MG63 (cell line): ENCODE results near the gene FAM180A. TPM values are rescaled to one million over a fixed set of nuclear protein-coding genes. Genes with fewer than 3 reads are reported as not detected.
A peak's percentile ranks its signal among the peaks of the same experiment; 100 is the strongest.
"Not testable (repeated sequence)": the region's sequence is repeated elsewhere in the genome, so short reads cannot be mapped to it uniquely, and the experiment has no call there.

Experiments
- DNase-seq: peaks from one replicate; pipeline ENCODE4 v3.0.0-alpha.2; 2020
- H3K27me3 ChIP-seq: fragments of 250-450 bp; sonication (Bioruptor Pico); 2 replicates; pipeline ENCODE4 v1.5.1; 2020; ENCODE audit warnings: mild to moderate bottlenecking, moderate library complexity
- H3K36me3 ChIP-seq: fragments of 250-450 bp; sonication (Bioruptor Pico); 2 replicates; pipeline ENCODE4 v1.5.1; 2020; ENCODE audit warnings: mild to moderate bottlenecking, moderate library complexity
- H3K4me3 ChIP-seq: fragments of 250-450 bp; sonication (Bioruptor Pico); 2 replicates; pipeline ENCODE4 v1.5.1; 2020; ENCODE audit warnings: mild to moderate bottlenecking, moderate library complexity
- H3K9me3 ChIP-seq: fragments of 250-450 bp; sonication (Bioruptor Pico); 2 replicates; pipeline ENCODE4 v1.5.1; 2020; ENCODE audit warnings: mild to moderate bottlenecking, moderate library complexity
- total RNA-seq: library from RNA; depleted of rRNA; stranded (reverse); fragments of >200 nt; shearing (Covaris generic); gene quantifications from 2 replicates; pipeline ENCODE4 v1.2.3, GENCODE V29; 2014; ENCODE audit warnings: low replicate concordance

FAM180A gene
- total RNA-seq, 1 experiment from 2014 or later: 6.8 TPM

DNA sequence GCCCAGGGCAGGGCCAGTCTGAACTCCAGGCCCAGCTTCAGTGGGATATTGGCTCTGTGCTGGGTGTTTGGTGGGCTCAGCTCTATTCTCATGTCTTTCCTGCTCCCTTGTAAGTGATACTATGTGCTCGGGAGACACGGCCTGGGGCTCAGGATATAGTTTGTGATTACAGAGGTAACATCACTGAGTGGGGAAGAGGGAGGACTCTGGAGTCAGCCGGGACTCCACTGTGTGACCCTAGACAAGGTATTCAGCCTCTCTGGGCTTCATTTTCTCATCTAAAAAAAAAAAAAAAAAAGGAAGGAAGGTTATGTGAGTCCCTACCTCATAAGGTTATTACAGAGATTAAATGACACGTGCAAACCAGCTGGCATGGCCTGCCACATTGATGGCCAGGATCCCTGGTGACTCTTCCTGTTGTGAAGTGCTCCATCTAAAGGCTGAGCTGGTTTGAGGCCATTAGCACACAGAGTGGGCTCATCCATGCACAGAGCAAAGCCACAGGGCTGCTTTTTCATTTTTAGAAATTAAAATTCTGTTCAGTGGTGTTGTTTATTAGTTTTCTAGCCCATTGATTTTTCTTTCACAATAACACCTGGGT is 36.3 kb downstream of the FAM180A start:
- Histone ChIP-seq H3K27me3 (no peaks in the 10 kb centered on the region), H3K36me3 (no peaks in the 10 kb centered on the region), H3K9me3 (no peaks in the 10 kb centered on the region), H3K4me3 (no peak overlapping the region)
- DNase-seq: peak; percentile 15

DNA sequence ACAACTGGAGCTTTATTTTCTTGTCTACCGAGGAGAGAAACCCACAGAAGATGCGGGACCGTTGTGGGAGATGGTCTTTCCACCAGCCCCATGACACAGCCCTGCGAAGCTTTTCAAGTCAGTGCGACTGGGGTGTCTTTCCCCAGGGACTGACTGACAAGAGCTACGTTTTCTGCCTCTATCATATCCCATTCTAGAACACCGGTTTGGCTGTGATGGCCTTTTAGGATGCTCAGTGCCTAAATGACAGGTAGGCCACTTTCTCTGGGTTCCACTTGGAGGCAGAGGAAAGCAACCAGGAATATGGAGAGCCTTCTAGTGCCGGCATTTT is 37.5 kb downstream of the FAM180A start:
- DNase-seq: no peak
- Histone ChIP-seq H3K36me3 (no peaks in the 10 kb centered on the region), H3K4me3 (no peak overlapping the region), H3K9me3 (no peaks in the 10 kb centered on the region), H3K27me3 (no peaks in the 10 kb centered on the region)

- Histone ChIP-seq H3K9me3 (no peaks in the 10 kb centered on the region), H3K4me3 (no peak overlapping the region), H3K36me3 (no peaks in the 10 kb centered on the region), H3K27me3 (no peaks in the 10 kb centered on the region)
- DNase-seq: no peak
Observed at GRCh38 chr7:135710417-135711138, 38.0 kb downstream of the FAM180A start.

DNA sequence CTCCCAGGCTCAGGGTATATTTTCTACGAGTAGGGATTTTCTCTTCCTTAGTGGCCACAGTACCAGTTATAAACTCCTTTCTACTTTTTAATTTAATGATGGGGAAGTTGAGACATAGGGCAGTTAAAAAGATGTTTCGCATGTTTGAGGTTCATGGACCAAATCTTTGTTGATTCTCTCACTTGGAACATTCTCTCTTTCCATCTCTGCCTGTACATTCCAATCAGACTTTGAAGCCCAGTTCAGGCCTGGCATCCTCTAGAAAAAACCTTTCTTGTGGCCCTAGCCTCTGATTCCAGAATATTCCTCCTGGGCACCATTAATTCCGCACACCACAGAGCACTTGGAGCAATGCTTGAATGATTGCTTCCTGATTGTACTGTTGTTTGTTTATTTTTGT is 39.1 kb downstream of the FAM180A start:
- DNase-seq: no peak
- Histone ChIP-seq H3K9me3 (no peaks in the 10 kb centered on the region), H3K4me3 (no peak overlapping the region), H3K36me3 (no peaks in the 10 kb centered on the region), H3K27me3 (no peaks in the 10 kb centered on the region)

GRCh38 chr7:135708041-135708440 is 40.6 kb downstream of the FAM180A start:
- DNase-seq: no peak
- Histone ChIP-seq H3K27me3 (no peaks in the 10 kb centered on the region), H3K9me3 (no peaks in the 10 kb centered on the region), H3K36me3 (no peaks in the 10 kb centered on the region), H3K4me3 (no peak overlapping the region)

GRCh38 chr7:135707570-135707966 is 41.0 kb downstream of the FAM180A start:
- Histone ChIP-seq H3K27me3 (no peaks in the 10 kb centered on the region), H3K9me3 (no peaks in the 10 kb centered on the region), H3K36me3 (no peaks in the 10 kb centered on the region), H3K4me3 (no peak overlapping the region)
- no peak for DNase-seq

- Histone ChIP-seq H3K9me3 (no peaks in the 10 kb centered on the region), H3K36me3 (no peaks in the 10 kb centered on the region), H3K4me3 (no peak overlapping the region), H3K27me3 (no peaks in the 10 kb centered on the region)
- DNase-seq: no peak
Observed at GRCh38 chr7:135706858-135707569, 41.6 kb downstream of the FAM180A start.

- H3K4me3 ChIP-seq: no peak overlapping the region
- no peak for DNase-seq
- H3K27me3 ChIP-seq: no peaks in the 10 kb centered on the region
- H3K9me3 ChIP-seq: no peaks in the 10 kb centered on the region
- H3K36me3 ChIP-seq: no peaks in the 10 kb centered on the region
Observed at GRCh38 chr7:135706038-135706742, 42.4 kb downstream of the FAM180A start.

- H3K9me3 ChIP-seq: no peaks in the 10 kb centered on the region
- no peak overlapping the region for H3K4me3 ChIP-seq
- no peak for DNase-seq
- H3K36me3 ChIP-seq: no peaks in the 10 kb centered on the region
- H3K27me3 ChIP-seq: no peaks in the 10 kb centered on the region
Observed at GRCh38 chr7:135704698-135705097, 43.9 kb downstream of the FAM180A start.

GRCh38 chr7:135704074-135704473 is 44.5 kb downstream of the FAM180A start:
- DNase-seq: no peak
- Histone ChIP-seq H3K4me3 (no peak overlapping the region), H3K9me3 (no peaks in the 10 kb centered on the region), H3K36me3 (no peaks in the 10 kb centered on the region), H3K27me3 (no peaks in the 10 kb centered on the region)

DNA sequence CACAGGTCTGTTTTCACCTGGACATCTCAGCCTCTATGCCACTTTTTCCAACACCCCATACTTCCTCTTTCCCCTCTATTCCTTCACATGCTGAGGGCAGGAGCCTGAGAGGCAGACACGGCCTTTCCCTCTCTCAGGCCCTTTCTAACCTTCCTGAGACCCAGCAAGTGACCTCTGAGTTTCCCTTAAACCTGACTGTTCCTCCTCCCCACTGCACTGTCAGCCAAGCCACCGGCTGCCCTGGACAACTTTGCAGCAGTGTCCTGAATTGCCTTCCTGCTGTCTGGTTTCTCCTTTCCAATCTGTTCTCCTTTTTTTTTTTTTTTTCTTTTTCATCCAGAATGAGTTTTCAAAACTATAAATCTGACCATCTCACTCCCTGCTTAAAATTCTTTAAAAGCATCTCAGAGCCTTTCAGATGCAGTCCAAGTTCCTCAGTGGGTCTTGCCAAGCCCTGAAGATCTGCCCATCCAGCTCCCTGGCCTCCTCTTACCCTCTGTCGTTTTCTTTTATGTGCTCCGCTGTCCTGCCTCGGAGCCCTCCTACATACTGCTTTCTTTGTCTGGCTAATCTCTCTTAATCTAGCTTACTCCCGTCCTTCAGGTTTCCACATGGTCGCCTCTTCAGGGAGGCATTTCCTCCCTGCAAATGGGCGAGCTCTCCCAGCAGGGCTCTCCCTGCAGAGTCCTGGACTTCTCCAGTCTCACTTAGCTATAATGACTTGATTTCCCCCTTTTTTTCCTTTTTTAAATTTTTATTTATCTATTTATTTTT is 51.1 kb downstream of the FAM180A start:
- no peaks in the 10 kb centered on the region for H3K9me3 ChIP-seq
- no peak for DNase-seq
- H3K27me3 ChIP-seq: no peaks in the 10 kb centered on the region
- no peak overlapping the region for H3K4me3 ChIP-seq
- no peaks in the 10 kb centered on the region for H3K36me3 ChIP-seq

GRCh38 chr7:135693558-135693957 is 55.1 kb downstream of the FAM180A start:
- H3K9me3 ChIP-seq: no peaks in the 10 kb centered on the region
- H3K4me3 ChIP-seq: no peak overlapping the region
- no peak for DNase-seq
- H3K27me3 ChIP-seq: no peaks in the 10 kb centered on the region
- H3K36me3 ChIP-seq: no peaks in the 10 kb centered on the region

DNA sequence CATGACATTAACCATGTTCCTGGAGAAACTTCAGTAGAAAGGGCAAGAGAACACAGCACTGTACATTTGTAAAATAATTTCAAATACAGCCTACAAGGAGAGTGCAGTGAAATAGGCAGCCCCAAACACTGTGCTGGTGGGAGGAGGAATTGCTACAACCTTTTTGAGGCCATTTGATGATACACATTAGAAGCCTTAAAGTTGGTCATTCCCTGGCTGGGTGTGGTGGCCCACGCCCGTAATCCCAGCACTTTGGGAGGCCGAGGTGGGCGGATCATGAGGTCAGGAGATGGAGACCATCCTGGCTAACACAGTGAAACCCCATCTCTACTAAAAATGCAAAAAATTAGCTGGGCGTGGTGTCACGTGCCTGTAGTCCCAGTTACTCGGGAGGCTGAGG is 56.0 kb downstream of the FAM180A start:
- not testable (repeated sequence) for H3K9me3 ChIP-seq, DNase-seq, H3K4me3 ChIP-seq, H3K27me3 ChIP-seq, H3K36me3 ChIP-seq

DNA sequence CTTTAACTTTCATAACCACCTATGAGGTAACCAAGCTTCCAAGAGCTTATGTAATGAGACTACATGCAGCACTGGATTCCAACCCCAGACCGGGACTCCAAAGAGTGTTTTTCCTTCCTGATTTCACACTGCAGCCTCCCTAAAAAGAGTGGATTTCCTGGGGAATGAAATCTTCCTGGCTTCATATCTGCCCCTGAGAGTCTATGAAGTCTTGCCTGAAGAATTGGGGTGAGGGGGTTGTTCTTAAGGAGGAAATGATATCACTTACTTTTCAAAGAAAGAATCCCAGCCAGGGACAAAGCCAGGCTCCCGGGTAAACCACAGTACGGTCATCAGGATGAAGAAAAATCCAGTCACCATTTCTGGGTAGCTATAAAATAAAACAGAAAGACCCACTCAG is 56.6 kb downstream of the FAM180A start:
- H3K9me3 ChIP-seq: no peaks in the 10 kb centered on the region
- no peaks in the 10 kb centered on the region for H3K36me3 ChIP-seq
- no peak overlapping the region for H3K4me3 ChIP-seq
- DNase-seq: no peak
- no peaks in the 10 kb centered on the region for H3K27me3 ChIP-seq

GRCh38 chr7:135690566-135690965 is 58.0 kb downstream of the FAM180A start:
- Histone ChIP-seq H3K9me3 (no peaks in the 10 kb centered on the region), H3K27me3 (no peaks in the 10 kb centered on the region), H3K36me3 (no peaks in the 10 kb centered on the region), H3K4me3 (no peak overlapping the region)
- no peak for DNase-seq

- H3K9me3 ChIP-seq: no peaks in the 10 kb centered on the region
Observed at GRCh38 chr7:135687466-135687865, 61.1 kb downstream of the FAM180A start.

More at GRCh38 chr7:135687466-135687865, 61.1 kb downstream of the FAM180A start:
- no peak for DNase-seq
- no peak overlapping the region for H3K4me3 ChIP-seq
- no peaks in the 10 kb centered on the region for H3K36me3 ChIP-seq
- no peaks in the 10 kb centered on the region for H3K27me3 ChIP-seq
